ENCODE measurements around the gene EPSTI1. TPM values are rescaled to one million over a fixed set of nuclear protein-coding genes. Genes with fewer than 3 reads are reported as not detected.
"Not testable (repeated sequence)": the region's sequence is repeated elsewhere in the genome, so short reads cannot be mapped to it uniquely, and the experiment has no call there.

EPSTI1 gene, protein sequence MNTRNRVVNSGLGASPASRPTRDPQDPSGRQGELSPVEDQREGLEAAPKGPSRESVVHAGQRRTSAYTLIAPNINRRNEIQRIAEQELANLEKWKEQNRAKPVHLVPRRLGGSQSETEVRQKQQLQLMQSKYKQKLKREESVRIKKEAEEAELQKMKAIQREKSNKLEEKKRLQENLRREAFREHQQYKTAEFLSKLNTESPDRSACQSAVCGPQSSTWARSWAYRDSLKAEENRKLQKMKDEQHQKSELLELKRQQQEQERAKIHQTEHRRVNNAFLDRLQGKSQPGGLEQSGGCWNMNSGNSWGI
- 24.7 TPM for total RNA-seq
- long read RNA-seq, transcript EPSTI1-203 (12 exons, 957 nt) = minor isoform, 6 of 32 reads
- long read RNA-seq, transcript EPSTI1-201 (11 exons, 3,114 nt) = major isoform, 12 of 32 reads
- long read RNA-seq, partial matches to known transcripts = 3 of 32 reads
- long read RNA-seq, other reads (novel, unspliced or antisense) = 7 of 32 reads

DNA sequence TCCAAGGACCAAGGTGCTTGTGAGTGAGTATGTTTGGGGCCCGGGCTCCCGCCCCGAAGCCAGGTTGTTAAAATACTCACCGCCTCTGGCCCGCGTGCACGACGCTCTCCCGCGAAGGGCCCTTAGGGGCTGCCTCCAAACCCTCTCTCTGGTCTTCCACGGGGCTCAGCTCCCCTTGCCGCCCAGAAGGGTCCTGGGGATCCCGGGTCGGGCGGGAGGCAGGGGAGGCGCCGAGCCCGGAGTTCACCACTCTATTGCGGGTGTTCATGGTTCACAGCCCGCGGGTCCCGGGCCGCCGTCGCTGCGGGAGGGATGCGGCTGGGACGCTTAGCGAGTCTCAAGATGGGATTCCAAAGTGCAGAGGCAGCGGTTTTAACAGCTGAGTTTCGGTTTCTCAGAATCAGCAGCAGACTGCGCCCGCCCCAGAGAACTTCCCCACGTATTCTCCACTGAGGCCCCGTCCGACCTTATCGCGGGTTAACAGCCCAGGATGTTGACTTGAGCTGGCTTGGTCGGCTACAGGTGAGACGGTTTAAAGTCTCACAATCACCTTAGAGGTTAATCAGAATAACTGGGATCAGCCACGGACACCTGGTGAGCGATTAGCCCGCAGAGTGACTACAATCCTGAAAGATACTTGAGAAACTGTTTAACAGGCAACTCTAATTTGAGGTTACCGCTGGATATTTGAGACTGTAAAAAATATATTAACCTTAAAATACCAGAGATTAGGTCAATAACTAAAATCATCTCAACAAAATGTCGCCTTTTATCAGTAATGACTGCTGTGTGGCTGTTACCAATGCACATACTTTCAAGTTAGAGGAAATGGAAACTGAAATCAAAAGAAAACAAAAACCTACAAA lies at the start of gene EPSTI1:
Gene EPSTI1 (minus strand): TSS at position 344 of the 866 bp plus-strand sequence. CDS start 76 bp downstream, at position 268.
- peaks cover 12% of the 10 kb centered on the region for H3K4me1 ChIP-seq
- peak within 1 kb of the TSS; percentile 88 for H3K27ac ChIP-seq
- intact Hi-C loops (cut with DNase I) = no loop called here
- DNase-seq (peak; percentile 85), ATAC-seq (peak; percentile 95)
- peak within 1 kb of the TSS; percentile 64 for H3K4me3 ChIP-seq
- H3K27me3 ChIP-seq = no peaks in the 10 kb centered on the region
- TF ChIP-seq, protein P1, sequence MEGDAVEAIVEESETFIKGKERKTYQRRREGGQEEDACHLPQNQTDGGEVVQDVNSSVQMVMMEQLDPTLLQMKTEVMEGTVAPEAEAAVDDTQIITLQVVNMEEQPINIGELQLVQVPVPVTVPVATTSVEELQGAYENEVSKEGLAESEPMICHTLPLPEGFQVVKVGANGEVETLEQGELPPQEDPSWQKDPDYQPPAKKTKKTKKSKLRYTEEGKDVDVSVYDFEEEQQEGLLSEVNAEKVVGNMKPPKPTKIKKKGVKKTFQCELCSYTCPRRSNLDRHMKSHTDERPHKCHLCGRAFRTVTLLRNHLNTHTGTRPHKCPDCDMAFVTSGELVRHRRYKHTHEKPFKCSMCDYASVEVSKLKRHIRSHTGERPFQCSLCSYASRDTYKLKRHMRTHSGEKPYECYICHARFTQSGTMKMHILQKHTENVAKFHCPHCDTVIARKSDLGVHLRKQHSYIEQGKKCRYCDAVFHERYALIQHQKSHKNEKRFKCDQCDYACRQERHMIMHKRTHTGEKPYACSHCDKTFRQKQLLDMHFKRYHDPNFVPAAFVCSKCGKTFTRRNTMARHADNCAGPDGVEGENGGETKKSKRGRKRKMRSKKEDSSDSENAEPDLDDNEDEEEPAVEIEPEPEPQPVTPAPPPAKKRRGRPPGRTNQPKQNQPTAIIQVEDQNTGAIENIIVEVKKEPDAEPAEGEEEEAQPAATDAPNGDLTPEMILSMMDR (IDR thresholded peaks at IDR 0.05) = no peak
- H3K36me3 ChIP-seq = no peaks in the 10 kb centered on the region
- no peaks in the 10 kb centered on the region for H3K9me3 ChIP-seq

DNA sequence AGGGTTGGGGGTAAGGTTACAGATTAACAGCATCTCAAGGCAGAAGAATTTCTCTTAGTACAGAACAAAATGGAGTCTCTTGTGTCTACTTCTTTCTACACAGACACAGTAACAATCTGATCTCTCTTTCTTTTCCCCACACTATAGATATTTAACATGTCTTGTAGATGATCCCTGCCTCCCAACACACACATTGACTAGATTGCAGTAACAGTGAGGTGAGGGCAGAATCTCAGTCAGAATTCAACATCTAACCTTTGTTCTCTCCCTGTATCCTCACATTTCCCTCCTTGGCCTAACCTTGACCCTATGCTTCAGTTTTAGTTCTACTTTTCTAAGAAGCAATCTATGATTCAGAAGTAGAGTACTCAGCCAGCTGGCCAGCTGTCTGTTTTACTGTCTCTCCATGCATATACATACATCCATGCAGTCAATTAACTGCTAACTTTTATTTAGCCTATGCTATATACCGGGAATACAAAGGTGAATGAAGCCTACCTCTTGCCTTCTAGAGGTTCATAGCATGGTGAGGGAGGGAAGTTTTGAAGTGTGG lies 49.4 kb upstream of the EPSTI1 start:
- Histone ChIP-seq H3K27me3 (no peaks in the 10 kb centered on the region), H3K4me3 (no peak overlapping the region), H3K4me1 (peaks cover 16% of the 10 kb centered on the region), H3K9me3 (no peaks in the 10 kb centered on the region), H3K27ac (peak overlapping the region; percentile 44), H3K36me3 (no peaks in the 10 kb centered on the region)
- DNase-seq (no peak), ATAC-seq (no peak)
- intact Hi-C loops (cut with DNase I) = no loop called here
- TF ChIP-seq, protein P1 (IDR thresholded peaks at IDR 0.05) = no peak

DNA sequence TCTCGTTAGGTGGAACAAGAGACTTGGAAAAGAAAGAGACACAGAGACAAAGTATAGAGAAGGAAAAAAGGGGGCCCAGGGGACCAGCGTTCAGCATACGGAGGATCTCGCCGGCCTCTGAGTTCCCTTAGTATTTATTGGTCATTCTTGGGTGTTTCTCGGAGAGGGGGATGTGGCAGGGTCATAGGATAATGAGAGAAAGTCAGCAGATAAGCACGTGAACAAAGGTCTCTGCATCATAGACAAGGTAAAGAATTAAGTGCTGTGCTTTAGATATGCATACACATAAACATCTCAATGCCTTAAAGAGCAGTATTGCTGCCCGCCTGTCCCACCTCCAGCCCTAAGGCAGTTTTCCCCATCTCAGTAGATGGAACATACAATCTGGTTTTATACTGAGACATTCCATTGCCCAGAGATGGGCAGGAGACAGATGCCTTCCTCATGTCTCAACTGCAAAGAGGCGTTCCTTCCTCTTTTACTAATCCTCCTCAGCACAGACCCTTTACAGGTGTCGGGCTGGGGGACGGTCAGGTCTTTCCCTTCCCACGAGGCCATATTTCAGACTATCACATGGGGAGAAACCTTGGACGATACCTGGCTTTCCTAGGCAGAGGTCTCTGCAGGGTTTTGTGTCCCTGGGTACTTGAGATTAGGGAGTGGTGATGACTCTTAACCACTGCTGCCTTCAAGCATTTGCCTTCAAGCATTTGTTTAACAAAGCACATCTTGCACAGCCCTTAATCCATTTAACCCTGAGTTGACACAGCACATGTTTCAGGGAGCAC lies 48.7 kb upstream of the EPSTI1 start:
- H3K27me3 ChIP-seq; H3K27ac ChIP-seq; intact Hi-C loops (cut with DNase I); H3K4me3 ChIP-seq; DNase-seq; H3K36me3 ChIP-seq; H3K9me3 ChIP-seq: not testable (repeated sequence)
- peak; percentile 81 for ATAC-seq
- H3K4me1 ChIP-seq = peaks cover 15% of the 10 kb centered on the region

DNA sequence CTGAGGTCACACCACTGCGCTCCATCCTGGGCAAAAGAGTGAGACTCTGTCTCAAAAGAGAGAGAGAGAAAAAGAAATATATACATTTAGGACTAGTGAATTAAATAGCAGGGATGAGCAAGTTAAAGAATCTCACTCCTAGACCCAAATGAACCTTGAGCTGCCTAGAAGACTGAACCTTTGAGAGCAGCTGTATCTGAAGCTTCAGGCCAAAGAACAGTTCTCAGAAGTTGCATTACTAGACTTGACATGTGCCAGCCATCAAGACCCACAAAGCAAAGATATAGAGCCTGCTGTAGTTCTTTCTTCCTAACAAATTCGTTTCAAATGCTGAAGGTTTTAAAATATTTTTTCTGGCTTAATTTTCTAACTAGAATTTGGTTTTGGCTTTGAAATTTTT lies 47.9 kb upstream of the EPSTI1 start:
- DNase-seq (no peak), ATAC-seq (no peak)
- Histone ChIP-seq H3K36me3 (no peaks in the 10 kb centered on the region), H3K4me1 (peaks cover 12% of the 10 kb centered on the region), H3K27ac (no peak overlapping the region), H3K27me3 (no peaks in the 10 kb centered on the region), H3K9me3 (no peaks in the 10 kb centered on the region), H3K4me3 (no peak overlapping the region)
- TF ChIP-seq, protein P1 (IDR thresholded peaks at IDR 0.05) = no peak
- intact Hi-C loops (cut with DNase I) = no loop called here

DNA sequence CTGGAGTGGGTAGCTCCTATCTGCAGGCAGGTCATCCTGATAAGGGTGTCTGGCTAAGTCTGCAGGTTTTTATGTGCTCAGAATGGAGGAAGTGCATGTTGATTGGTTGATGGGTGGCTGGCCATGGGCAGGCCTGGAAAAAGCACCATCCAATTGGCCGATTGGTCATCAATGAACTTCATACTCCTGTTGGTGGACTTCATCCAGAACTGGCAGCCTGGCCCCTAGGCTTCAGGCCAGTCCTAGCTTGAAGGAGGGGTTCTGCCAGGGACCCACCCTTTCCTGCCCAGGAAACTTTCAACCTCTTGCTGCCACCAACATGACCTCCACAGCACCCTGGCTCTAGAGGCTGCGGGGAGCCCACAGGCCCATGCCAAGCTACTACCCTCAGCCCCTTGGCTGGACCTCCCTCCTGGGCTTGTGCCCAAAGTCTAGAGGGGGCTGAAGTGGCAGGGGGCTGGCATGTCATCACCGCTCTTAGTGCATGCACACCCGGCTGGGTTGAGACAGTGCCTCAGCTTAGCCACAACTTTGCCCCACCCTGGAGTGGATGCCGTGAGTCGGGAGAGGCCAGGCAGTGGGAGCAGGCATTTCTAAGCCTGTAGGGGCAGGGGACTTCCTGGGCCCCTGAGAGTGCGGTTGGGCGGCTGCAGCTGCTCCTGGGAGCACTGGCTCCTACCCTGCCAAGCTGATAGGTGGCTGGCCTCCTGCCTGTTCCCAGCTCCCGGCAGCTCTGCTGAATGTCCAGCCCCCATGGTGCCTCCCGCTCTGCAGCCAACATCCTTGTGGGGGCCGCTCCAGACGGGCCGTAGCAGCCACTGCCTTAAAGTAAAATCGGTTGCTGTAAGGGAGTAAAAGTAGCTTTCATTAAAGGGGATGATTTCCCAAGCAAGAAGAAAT lies 44.6 kb upstream of the EPSTI1 start:
- H3K27ac ChIP-seq = no peak overlapping the region
- TF ChIP-seq, protein P1 (IDR thresholded peaks at IDR 0.05) = no peak
- peaks cover 11% of the 10 kb centered on the region for H3K4me1 ChIP-seq
- H3K27me3 ChIP-seq = no peaks in the 10 kb centered on the region
- intact Hi-C loops (cut with DNase I) = no loop called here
- peak; percentile 70 for DNase-seq
- no peak overlapping the region for H3K4me3 ChIP-seq
- no peaks in the 10 kb centered on the region for H3K36me3 ChIP-seq
- no peaks in the 10 kb centered on the region for H3K9me3 ChIP-seq
- peak; percentile 68 for ATAC-seq
